Neural cell (in vitro differentiated cells): ENCODE results near the gene TMEM200C. TPM values are rescaled to one million over a fixed set of nuclear protein-coding genes. Genes with fewer than 3 reads are reported as not detected.

Experiments
- H2AFZ ChIP-seq: fragments of 200-600, 300-800 bp; sonication (generic), shearing (Covaris generic); 2 replicates; pipeline ENCODE4 v1.6.0; 2014; ENCODE audit warnings: low read depth, mild to moderate bottlenecking, antibody characterized with exemption, low read length, moderate library complexity
- H3F3A ChIP-seq: fragments of 200-600 bp; shearing (Covaris generic); 2 replicates; pipeline ENCODE4 v1.6.1; 2016; ENCODE audit warnings: mild to moderate bottlenecking, moderate library complexity, mixed read lengths, antibody characterized with exemption, low read length; ENCODE audit not compliant: insufficient read depth, poor library complexity, severe bottlenecking
- H3K27ac ChIP-seq: fragments of 200-600, 300-800 bp; sonication (generic), shearing (Covaris generic); 2 replicates; pipeline ENCODE4 v1.5.1; 2014; ENCODE audit warnings: mild to moderate bottlenecking, low read length, moderate library complexity
- H3K27me3 ChIP-seq: fragments of 300-800, 200-600 bp; sonication (generic), shearing (Covaris generic); 2 replicates; pipeline ENCODE4 v1.6.0; 2014; ENCODE audit warnings: mild to moderate bottlenecking, low read depth, low read length, moderate library complexity; ENCODE audit not compliant: insufficient read depth
- H3K36me3 ChIP-seq: fragments of 300-800, 200-600 bp; sonication (generic), shearing (Covaris generic); 2 replicates; pipeline ENCODE4 v1.5.1; 2014; ENCODE audit warnings: mild to moderate bottlenecking, antibody characterized with exemption, low read length, moderate library complexity; ENCODE audit not compliant: insufficient read depth
- H3K4me2 ChIP-seq: fragments of 300-800, 200-600 bp; sonication (generic), shearing (Covaris generic); 2 replicates; pipeline ENCODE4 v1.6.0; 2014; ENCODE audit warnings: mild to moderate bottlenecking, low read length
- H3K4me3 ChIP-seq: fragments of 300-800, 200-600 bp; sonication (generic), shearing (Covaris generic); 2 replicates; pipeline ENCODE4 v1.5.1; 2014; ENCODE audit warnings: mild to moderate bottlenecking, low read length, moderate library complexity
- H3K79me2 ChIP-seq: fragments of 200-600 bp; shearing (Covaris generic); replicated peaks from 2 replicates; pipeline ENCODE4 v1.6.0; 2014; ENCODE audit warnings: mild to moderate bottlenecking, low read length, moderate library complexity; ENCODE audit not compliant: insufficient read depth
- H3K9ac ChIP-seq: fragments of 300-800, 200-600 bp; sonication (generic), shearing (Covaris generic); 2 replicates; pipeline ENCODE4 v1.6.1; 2016; ENCODE audit warnings: mild to moderate bottlenecking, low read length, mixed read lengths
- H3K9me2 ChIP-seq: fragments of 200-600 bp; shearing (Covaris generic); 2 replicates; pipeline ENCODE4 v1.6.1; 2016; ENCODE audit warnings: mild to moderate bottlenecking, low read length, mixed read lengths; ENCODE audit not compliant: insufficient read depth
- H3K9me3 ChIP-seq: fragments of 200-600, 300-800 bp; sonication (generic), shearing (Covaris generic); 2 replicates; pipeline ENCODE4 v1.6.1; 2016; ENCODE audit warnings: mild to moderate bottlenecking, mixed run types, low read length, moderate library complexity, mixed read lengths
- H4K20me1 ChIP-seq: fragments of 200-600 bp; shearing (Covaris generic); 2 replicates; pipeline ENCODE4 v1.6.1; 2016; ENCODE audit warnings: mild to moderate bottlenecking, mixed run types; ENCODE audit not compliant: insufficient read depth
- EP300 ChIP-seq: fragments of 450-650 bp; conservative IDR thresholded peaks from 2 replicates; pipeline ENCODE4 v1.6.1; 2014; ENCODE audit warnings: antibody characterized with exemption, mild to moderate bottlenecking, moderate library complexity; ENCODE audit not compliant: poor library complexity, severe bottlenecking
- EZH2 ChIP-seq: fragments of 200-600, 300-800 bp; shearing (Covaris generic), sonication (generic); IDR thresholded peaks from 2 replicates; pipeline ENCODE4 v1.6.1; 2014; ENCODE audit warnings: antibody characterized with exemption, low read length, borderline replicate concordance, mild to moderate bottlenecking; ENCODE audit not compliant: insufficient read depth, poor library complexity, severe bottlenecking
- MXI1 ChIP-seq: fragments of 450-650 bp; conservative IDR thresholded peaks from 2 replicates; pipeline ENCODE4 v1.6.1; 2014; ENCODE audit warnings: antibody characterized with exemption, mild to moderate bottlenecking; ENCODE audit not compliant: poor library complexity, severe bottlenecking
- POLR2AphosphoS5 ChIP-seq: IDR thresholded peaks from 2 replicates; pipeline ENCODE4 v1.6.1; 2012
- RAD21 ChIP-seq: fragments of 450-650 bp; conservative IDR thresholded peaks from 2 replicates; pipeline ENCODE4 v1.6.1; 2014; ENCODE audit warnings: antibody characterized with exemption, mild to moderate bottlenecking, moderate library complexity
- SMC3 ChIP-seq: fragments of 450-650 bp; conservative IDR thresholded peaks from 2 replicates; pipeline ENCODE4 v1.6.1; 2014; ENCODE audit warnings: antibody characterized with exemption, mild to moderate bottlenecking, moderate library complexity; ENCODE audit not compliant: poor library complexity
- TAF1 ChIP-seq: IDR thresholded peaks from 2 replicates; pipeline ENCODE4 v1.6.1; 2012; ENCODE audit warnings: low read depth
- polyA plus RNA-seq: library from polyadenylated mRNA; depleted of rRNA; stranded (reverse); fragments of >200 nt; gene quantifications from 2 replicates; pipeline ENCODE4 v1.2.3, GENCODE V29; 2014
- TF ChIP-seq, protein P1 (sequence below): fragments of 450-650 bp; IDR thresholded peaks from 2 replicates; pipeline ENCODE4 v1.5.1; 2014; ENCODE audit warnings: antibody characterized with exemption, mild to moderate bottlenecking, moderate library complexity; ENCODE audit not compliant: poor library complexity, severe bottlenecking
- TF ChIP-seq, protein P2 (sequence below): IDR thresholded peaks from 2 replicates; pipeline ENCODE4 v1.6.1; 2012; ENCODE audit warnings: borderline replicate concordance

TMEM200C gene
- polyA plus RNA-seq, 1 donor from 2014 or later: 8.2 TPM

DNA sequence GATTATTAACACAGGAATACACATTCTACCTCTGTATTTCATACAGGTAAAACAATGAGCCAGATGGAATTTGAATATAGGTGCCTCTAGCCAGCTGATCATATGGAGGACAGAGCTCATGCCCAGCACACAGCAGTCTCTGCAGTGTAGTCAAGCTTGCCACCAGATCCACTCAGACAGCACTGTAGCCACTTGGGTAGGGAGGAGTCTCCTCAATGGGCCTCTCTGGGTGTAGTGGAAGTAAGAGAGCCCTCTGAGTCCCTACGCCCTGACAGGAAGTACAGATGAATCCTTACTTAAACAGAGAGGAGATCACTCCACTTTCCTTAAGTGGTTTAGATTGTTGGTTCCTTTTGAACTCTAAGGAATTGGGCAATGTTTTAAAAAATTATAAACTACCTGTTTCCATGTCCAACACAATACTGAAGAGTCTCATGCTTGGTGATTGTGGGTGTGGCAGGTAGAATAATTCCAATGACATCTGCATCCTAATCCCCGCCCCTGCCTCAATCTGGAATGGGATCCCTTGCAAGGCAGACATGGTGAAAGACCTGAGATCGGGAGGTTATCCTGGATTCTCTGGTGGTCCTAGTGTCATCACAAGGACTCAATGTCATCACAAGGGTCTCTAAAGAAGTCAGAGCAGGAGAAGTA, 23.0 kb upstream of the TMEM200C start:
- no peaks in the 10 kb centered on the region for H3F3A ChIP-seq
- no peaks in the 10 kb centered on the region for H3K9me3 ChIP-seq
- H4K20me1 ChIP-seq: no peaks in the 10 kb centered on the region
- no peak overlapping the region for H2AFZ ChIP-seq
- H3K36me3 ChIP-seq: no peaks in the 10 kb centered on the region
- H3K27me3 ChIP-seq: no peaks in the 10 kb centered on the region
- H3K9me2 ChIP-seq: no peaks in the 10 kb centered on the region
- H3K4me3 ChIP-seq: no peak overlapping the region
- no peak overlapping the region for H3K4me2 ChIP-seq
- no peaks in the 10 kb centered on the region for H3K79me2 ChIP-seq
- H3K27ac ChIP-seq: no peak overlapping the region
- H3K9ac ChIP-seq: no peak overlapping the region
- no peak for TF ChIP-seq EZH2
- TF ChIP-seq RAD21: no peak
- TF ChIP-seq, protein P1, sequence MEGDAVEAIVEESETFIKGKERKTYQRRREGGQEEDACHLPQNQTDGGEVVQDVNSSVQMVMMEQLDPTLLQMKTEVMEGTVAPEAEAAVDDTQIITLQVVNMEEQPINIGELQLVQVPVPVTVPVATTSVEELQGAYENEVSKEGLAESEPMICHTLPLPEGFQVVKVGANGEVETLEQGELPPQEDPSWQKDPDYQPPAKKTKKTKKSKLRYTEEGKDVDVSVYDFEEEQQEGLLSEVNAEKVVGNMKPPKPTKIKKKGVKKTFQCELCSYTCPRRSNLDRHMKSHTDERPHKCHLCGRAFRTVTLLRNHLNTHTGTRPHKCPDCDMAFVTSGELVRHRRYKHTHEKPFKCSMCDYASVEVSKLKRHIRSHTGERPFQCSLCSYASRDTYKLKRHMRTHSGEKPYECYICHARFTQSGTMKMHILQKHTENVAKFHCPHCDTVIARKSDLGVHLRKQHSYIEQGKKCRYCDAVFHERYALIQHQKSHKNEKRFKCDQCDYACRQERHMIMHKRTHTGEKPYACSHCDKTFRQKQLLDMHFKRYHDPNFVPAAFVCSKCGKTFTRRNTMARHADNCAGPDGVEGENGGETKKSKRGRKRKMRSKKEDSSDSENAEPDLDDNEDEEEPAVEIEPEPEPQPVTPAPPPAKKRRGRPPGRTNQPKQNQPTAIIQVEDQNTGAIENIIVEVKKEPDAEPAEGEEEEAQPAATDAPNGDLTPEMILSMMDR: no peak
- no peak for TF ChIP-seq SMC3
- no peak for TF ChIP-seq EP300
- no peak for TF ChIP-seq MXI1
- no peak for TF ChIP-seq POLR2AphosphoS5
- no peak for TF ChIP-seq TAF1
- TF ChIP-seq, protein P2, sequence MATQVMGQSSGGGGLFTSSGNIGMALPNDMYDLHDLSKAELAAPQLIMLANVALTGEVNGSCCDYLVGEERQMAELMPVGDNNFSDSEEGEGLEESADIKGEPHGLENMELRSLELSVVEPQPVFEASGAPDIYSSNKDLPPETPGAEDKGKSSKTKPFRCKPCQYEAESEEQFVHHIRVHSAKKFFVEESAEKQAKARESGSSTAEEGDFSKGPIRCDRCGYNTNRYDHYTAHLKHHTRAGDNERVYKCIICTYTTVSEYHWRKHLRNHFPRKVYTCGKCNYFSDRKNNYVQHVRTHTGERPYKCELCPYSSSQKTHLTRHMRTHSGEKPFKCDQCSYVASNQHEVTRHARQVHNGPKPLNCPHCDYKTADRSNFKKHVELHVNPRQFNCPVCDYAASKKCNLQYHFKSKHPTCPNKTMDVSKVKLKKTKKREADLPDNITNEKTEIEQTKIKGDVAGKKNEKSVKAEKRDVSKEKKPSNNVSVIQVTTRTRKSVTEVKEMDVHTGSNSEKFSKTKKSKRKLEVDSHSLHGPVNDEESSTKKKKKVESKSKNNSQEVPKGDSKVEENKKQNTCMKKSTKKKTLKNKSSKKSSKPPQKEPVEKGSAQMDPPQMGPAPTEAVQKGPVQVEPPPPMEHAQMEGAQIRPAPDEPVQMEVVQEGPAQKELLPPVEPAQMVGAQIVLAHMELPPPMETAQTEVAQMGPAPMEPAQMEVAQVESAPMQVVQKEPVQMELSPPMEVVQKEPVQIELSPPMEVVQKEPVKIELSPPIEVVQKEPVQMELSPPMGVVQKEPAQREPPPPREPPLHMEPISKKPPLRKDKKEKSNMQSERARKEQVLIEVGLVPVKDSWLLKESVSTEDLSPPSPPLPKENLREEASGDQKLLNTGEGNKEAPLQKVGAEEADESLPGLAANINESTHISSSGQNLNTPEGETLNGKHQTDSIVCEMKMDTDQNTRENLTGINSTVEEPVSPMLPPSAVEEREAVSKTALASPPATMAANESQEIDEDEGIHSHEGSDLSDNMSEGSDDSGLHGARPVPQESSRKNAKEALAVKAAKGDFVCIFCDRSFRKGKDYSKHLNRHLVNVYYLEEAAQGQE: no peak

DNA sequence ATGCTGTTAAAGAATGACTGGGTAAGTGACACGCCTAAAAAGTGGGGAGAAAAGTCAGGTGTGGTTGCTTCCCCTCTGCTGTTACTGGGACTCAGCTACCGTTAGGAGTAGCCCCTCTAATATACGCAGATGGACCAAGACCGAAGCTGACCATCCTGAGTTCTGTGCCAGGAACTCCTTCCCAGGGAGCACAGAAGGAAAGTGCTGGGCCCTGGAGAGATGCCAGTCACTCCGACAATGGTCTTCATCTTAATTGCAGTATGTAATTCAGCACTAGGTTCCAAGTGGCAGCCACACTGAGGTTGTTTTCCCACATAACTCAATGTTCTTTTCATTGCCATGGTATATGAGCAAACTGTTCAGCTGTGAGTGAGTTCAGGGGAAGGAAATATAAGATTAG, 19.6 kb upstream of the TMEM200C start:
- H3K36me3 ChIP-seq: no peaks in the 10 kb centered on the region
- H3K79me2 ChIP-seq: no peaks in the 10 kb centered on the region
- no peaks in the 10 kb centered on the region for H3K27me3 ChIP-seq
- no peaks in the 10 kb centered on the region for H4K20me1 ChIP-seq
- no peak overlapping the region for H3K4me3 ChIP-seq
- no peak for TF ChIP-seq POLR2AphosphoS5
- no peak for TF ChIP-seq MXI1
- TF ChIP-seq, protein P1: no peak
- TF ChIP-seq, protein P2: no peak
- TF ChIP-seq RAD21: no peak
- no peak for TF ChIP-seq EZH2
- TF ChIP-seq TAF1: no peak
- TF ChIP-seq EP300: no peak
- no peak for TF ChIP-seq SMC3
- H3K9me2 ChIP-seq: no peaks in the 10 kb centered on the region
- H3K4me2 ChIP-seq: no peak overlapping the region
- no peak overlapping the region for H3K27ac ChIP-seq
- H2AFZ ChIP-seq: no peak overlapping the region
- H3K9ac ChIP-seq: no peak overlapping the region
- H3K9me3 ChIP-seq: no peaks in the 10 kb centered on the region
- no peaks in the 10 kb centered on the region for H3F3A ChIP-seq
